ENCODE results near the gene GBP4.

DNA sequence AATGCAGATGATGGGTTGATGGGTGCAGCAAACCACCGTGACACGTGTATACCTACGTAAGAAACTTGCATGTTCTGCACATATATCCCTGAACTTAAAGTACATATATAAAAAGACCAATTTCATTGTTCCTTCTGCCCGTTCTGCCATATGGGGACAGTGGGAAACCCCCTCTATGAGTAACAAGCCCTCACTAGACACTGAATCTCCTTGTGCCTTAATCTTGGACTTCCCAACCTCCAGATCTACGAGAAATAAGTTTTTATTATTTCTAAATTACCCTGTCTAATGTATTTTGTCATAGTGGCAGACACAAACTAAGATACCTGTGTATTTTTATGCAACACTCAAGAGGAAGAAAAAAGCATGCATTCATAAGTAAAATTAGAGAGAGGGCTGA, 32.9 kb downstream of the GBP4 start:
- TF ChIP-seq, protein P1, sequence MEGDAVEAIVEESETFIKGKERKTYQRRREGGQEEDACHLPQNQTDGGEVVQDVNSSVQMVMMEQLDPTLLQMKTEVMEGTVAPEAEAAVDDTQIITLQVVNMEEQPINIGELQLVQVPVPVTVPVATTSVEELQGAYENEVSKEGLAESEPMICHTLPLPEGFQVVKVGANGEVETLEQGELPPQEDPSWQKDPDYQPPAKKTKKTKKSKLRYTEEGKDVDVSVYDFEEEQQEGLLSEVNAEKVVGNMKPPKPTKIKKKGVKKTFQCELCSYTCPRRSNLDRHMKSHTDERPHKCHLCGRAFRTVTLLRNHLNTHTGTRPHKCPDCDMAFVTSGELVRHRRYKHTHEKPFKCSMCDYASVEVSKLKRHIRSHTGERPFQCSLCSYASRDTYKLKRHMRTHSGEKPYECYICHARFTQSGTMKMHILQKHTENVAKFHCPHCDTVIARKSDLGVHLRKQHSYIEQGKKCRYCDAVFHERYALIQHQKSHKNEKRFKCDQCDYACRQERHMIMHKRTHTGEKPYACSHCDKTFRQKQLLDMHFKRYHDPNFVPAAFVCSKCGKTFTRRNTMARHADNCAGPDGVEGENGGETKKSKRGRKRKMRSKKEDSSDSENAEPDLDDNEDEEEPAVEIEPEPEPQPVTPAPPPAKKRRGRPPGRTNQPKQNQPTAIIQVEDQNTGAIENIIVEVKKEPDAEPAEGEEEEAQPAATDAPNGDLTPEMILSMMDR (IDR thresholded peaks at IDR 0.05): no peak
- TF ChIP-seq POLR2A (IDR thresholded peaks at IDR 0.05): no peak
